BJ (cell line): ENCODE measurements around the gene CCR8. TPM values are rescaled to one million over a fixed set of nuclear protein-coding genes. Genes with fewer than 3 reads are reported as not detected.

ENCODE experiments used
- CTCF ChIA-PET: fragments of 350-600 bp; formaldehyde crosslinking; extraction: SDS; loops from one replicate; lab custom pipeline; 2021; ENCODE audit warnings: antibody characterized with exemption, inconsistent platforms; lab: Yijun Ruan, JAX
- POLR2A ChIA-PET: fragments of 300-600 bp; sonication (Branson Sonifier 250); formaldehyde crosslinking; extraction: SDS; loops from one replicate; lab custom pipeline; 2021; ENCODE audit warnings: antibody characterized with exemption; lab: Charles Lee
- DNase-seq: peaks from one replicate; pipeline ENCODE4 v3.0.0-alpha.2; 2011; ENCODE audit warnings: low read depth
- H3K27me3 ChIP-seq: 2 replicates; pipeline ENCODE4 v1.6.0; 2011; ENCODE audit warnings: low read length; ENCODE audit not compliant: control insufficient read depth, insufficient read depth
- H3K36me3 ChIP-seq: 2 replicates; pipeline ENCODE4 v1.5.1; 2011; ENCODE audit warnings: low read length; ENCODE audit not compliant: control insufficient read depth, insufficient read depth
- H3K4me3 ChIP-seq: 2 replicates; pipeline ENCODE4 v1.5.1; 2011; ENCODE audit warnings: low read depth, mild to moderate bottlenecking, control low read depth, low read length
- polyA plus RNA-seq: library from polyadenylated mRNA; depleted of rRNA; stranded (reverse); fragments of >200 nt; gene quantifications from 2 replicates; pipeline ENCODE4 v1.2.3, GENCODE V29; 2011
- TF ChIP-seq, protein P1 (sequence below): IDR thresholded peaks from 2 replicates; pipeline ENCODE4 v1.5.1; 2011; ENCODE audit warnings: low read depth, mild to moderate bottlenecking, control low read depth, inconsistent platforms, low read length, moderate library complexity; ENCODE audit not compliant: insufficient read depth

CCR8 gene
- polyA plus RNA-seq, 1 experiment: not detected

DNA sequence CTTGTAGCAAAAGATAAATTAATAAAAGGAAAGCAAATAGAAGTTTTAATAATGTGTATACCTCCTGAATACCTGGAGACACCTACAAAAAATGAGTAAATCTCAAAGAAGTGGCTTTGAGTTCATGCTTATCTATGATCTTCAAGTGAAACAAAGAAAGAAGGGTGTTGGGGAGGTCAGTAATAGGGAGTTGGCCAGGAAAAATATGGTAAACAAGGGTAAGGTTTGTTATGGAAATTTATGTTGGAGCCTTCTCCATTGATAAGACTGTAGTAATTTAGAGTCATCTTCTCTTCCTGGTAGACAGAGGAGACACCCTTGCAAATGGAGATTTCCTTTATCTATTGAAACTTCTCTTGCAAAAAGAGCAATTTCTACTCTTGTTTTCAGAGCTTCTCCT, 6.6 kb upstream of the CCR8 start:
- POLR2A ChIA-PET: no interaction called here
- H3K36me3 ChIP-seq: no peaks in the 10 kb centered on the region

GRCh38 chr3:39323494-39323893, 6.0 kb upstream of the CCR8 start:
- CTCF ChIA-PET: interaction anchor here (1.0 kb wide), 1 partner anchor 13 kb away, joined by 3 read pairs; no protein-coding TSS in a partner anchor
- no peak overlapping the region for H3K4me3 ChIP-seq
- DNase-seq: no peak
- H3K27me3 ChIP-seq: no peaks in the 10 kb centered on the region; the same call in 1 of the 2 replicates
- H3K36me3 ChIP-seq: no peaks in the 10 kb centered on the region
- TF ChIP-seq, protein P1, sequence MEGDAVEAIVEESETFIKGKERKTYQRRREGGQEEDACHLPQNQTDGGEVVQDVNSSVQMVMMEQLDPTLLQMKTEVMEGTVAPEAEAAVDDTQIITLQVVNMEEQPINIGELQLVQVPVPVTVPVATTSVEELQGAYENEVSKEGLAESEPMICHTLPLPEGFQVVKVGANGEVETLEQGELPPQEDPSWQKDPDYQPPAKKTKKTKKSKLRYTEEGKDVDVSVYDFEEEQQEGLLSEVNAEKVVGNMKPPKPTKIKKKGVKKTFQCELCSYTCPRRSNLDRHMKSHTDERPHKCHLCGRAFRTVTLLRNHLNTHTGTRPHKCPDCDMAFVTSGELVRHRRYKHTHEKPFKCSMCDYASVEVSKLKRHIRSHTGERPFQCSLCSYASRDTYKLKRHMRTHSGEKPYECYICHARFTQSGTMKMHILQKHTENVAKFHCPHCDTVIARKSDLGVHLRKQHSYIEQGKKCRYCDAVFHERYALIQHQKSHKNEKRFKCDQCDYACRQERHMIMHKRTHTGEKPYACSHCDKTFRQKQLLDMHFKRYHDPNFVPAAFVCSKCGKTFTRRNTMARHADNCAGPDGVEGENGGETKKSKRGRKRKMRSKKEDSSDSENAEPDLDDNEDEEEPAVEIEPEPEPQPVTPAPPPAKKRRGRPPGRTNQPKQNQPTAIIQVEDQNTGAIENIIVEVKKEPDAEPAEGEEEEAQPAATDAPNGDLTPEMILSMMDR: no peak
- POLR2A ChIA-PET: no interaction called here

More for the DNA sequence above, 6.6 kb upstream of the CCR8 start:
- no peak for DNase-seq
- Histone ChIP-seq H3K4me3 (no peak overlapping the region), H3K27me3 (no peaks in the 10 kb centered on the region; the same call in 1 of the 2 replicates)
- TF ChIP-seq, protein P1: no peak
- CTCF ChIA-PET: no interaction called here

GRCh38 chr3:39325236-39325635, 4.3 kb upstream of the CCR8 start:
- Histone ChIP-seq H3K27me3 (no peaks in the 10 kb centered on the region; the same call in 1 of the 2 replicates), H3K36me3 (no peaks in the 10 kb centered on the region), H3K4me3 (no peak overlapping the region)
- no peak for DNase-seq
- TF ChIP-seq, protein P1: no peak
- CTCF ChIA-PET: no interaction called here
- POLR2A ChIA-PET: no interaction called here

- no peak overlapping the region for H3K4me3 ChIP-seq
- no peak for DNase-seq
- CTCF ChIA-PET: no interaction called here
- POLR2A ChIA-PET: no interaction called here
- no peaks in the 10 kb centered on the region for H3K36me3 ChIP-seq
- H3K27me3 ChIP-seq: no peaks in the 10 kb centered on the region; the same call in 1 of the 2 replicates
- TF ChIP-seq, protein P1: no peak
These were observed 2.3 kb upstream of the CCR8 start for GRCh38 chr3:39327053-39327745.

DNA sequence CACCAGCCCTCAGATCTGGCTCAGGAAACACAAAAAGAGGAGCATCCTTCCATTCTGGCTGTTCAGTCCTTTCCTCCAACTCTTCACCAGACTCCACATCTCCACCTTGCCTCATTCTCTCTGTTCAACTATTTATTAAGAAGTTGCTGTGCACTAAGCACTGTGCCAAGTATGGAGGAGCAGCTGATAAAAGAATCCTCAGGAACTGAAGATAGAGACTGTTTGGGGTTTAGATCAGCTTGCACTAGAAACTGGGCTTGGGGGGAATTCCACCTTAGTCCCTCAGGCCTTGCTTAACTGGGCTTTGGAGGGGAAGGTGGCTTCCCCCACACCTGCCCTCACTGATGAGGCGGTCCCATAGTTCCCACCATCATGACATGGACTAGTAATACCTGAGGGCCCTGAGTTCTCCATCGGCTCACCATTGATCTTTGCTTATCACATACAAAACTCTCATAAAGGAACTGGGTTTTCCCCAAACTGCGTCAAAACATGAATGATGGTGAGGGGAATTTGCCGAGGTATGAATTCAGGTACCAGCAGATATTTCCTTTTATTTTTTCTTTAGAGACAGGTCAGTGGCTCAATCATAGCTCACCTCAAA, 1.7 kb upstream of the CCR8 start:
- H3K27me3 ChIP-seq: no peaks in the 10 kb centered on the region; the same call in 1 of the 2 replicates
- no peak overlapping the region for H3K4me3 ChIP-seq
- no peak for DNase-seq
- no peaks in the 10 kb centered on the region for H3K36me3 ChIP-seq
- CTCF ChIA-PET: no interaction called here
- POLR2A ChIA-PET: no interaction called here
- TF ChIP-seq, protein P1: no peak
